Endometrial microvascular endothelial cells (primary cell): ENCODE measurements around the gene FYN. TPM values are rescaled to one million over a fixed set of nuclear protein-coding genes. Genes with fewer than 3 reads are reported as not detected.
"Not testable (repeated sequence)": the region's sequence is repeated elsewhere in the genome, so short reads cannot be mapped to it uniquely, and the experiment has no call there.

Experiments
- in situ Hi-C: cut with HindIII; loops from 2 replicates; pipeline ENCODE4 v1.10.0; 2017; ENCODE audit warnings: low sequenced_read_pairs, low pct_unique_long_range_greater_than_20kb; ENCODE audit errors: inconsistent ontology term
- total RNA-seq: library from RNA; depleted of rRNA; stranded (reverse); fragments of >200 nt; gene quantifications from one replicate; pipeline ENCODE4 v1.2.3, GENCODE V29; 2015; ENCODE audit errors: inconsistent ontology term

FYN gene
- 117 TPM for total RNA-seq

- in situ Hi-C loops = no loop called here
Observed at GRCh38 chr6:111873178-111874024, at the start of gene FYN. Gene FYN (minus strand): TSS chr6:111873452. CDS start chr6:111720051, 153,401 bp downstream.

GRCh38 chr6:111922454-111923297, 49.4 kb upstream of the FYN start:
- in situ Hi-C loops = no loop called here

GRCh38 chr6:111921103-111921502, 47.9 kb upstream of the FYN start:
- in situ Hi-C loops = no loop called here

DNA sequence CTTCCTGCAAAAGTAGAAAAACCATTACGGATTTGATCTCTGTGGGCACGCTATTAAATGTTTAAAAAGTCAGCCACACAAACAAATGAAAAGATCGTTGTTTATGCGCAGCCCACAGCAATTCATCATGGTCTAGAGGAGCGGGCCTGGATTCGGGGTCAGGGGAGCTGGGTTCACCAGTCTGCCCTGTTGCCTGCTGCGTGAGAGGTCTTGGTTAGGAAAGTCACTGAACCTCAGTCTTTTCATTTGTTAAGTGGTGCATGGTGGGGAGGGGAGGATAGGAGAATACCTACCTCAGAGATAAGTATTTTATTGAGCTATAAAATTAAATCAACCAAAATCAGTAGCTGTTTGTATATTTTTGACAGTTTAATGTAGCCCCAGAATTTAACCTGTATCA, 47.3 kb upstream of the FYN start:
- in situ Hi-C loops = no loop called here

DNA sequence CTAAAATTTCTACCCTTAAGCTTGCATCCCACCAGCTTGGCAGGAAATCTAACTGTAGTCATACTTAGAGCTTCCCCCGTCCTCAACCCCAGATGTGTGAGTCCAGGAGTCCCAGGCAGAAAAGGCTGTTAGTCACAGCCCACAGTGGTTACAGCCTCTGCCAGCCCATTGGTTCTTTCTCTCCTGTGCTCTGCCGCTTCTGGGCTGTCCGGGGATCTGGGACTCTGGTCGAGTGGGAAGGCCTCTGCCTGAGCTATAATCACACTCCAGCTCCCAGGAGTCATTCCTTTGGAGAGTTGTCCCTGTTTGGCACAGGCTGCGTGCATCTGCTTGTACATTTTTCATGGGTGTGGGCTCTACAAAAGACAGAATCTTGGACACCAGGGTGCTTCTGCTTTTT, 45.6 kb upstream of the FYN start:
- in situ Hi-C loops = no loop called here

GRCh38 chr6:111916747-111917146, 43.5 kb upstream of the FYN start:
- in situ Hi-C loops = no loop called here

GRCh38 chr6:111914617-111915016, 41.4 kb upstream of the FYN start:
- in situ Hi-C loops = no loop called here

GRCh38 chr6:111912904-111913303, 39.7 kb upstream of the FYN start:
- in situ Hi-C loops = no loop called here

DNA sequence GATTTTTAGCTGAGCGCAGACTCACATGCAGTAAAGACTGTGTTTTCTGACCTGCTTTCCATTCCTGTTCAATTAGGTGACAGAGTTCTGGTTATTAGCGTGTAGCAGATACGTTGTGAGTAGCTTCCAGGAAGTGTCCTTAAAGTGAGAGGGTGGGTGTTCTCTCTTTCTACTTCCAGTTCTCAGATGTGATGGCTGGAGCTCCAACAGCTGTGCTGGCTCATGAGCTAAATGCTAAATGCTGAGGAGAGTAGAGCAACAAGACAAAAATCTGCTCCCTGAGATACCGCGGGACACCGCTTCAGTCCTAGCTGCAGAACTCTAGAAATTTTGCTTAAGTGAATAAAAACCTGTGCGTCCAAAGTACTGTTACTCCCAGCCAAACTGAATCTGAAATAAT, 38.2 kb upstream of the FYN start:
- in situ Hi-C loops = no loop called here

GRCh38 chr6:111909238-111909637, 36.0 kb upstream of the FYN start:
- in situ Hi-C loops = no loop called here

GRCh38 chr6:111908365-111908764, 35.1 kb upstream of the FYN start:
- in situ Hi-C loops = not testable (repeated sequence)

DNA sequence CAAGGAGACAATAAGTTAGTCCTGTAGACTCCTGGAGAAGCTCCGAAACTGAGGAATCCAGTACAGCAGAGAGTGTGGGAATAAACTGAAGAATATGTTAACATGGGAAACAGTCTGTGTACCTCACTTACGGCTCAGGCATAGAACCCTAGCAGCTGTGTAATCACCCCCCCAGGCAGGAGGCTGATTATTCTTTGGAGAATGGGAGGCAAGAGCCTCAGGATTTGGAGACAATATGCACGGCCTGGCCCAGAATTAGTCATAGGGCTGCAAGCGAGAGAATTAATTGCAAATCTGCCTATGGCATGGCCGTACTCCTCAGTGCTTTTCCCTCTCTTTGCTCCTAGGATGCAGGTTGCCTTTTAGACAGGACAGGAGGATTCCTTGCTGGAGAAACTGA, 27.5 kb upstream of the FYN start:
- in situ Hi-C loops = no loop called here

- in situ Hi-C loops = no loop called here
Observed at GRCh38 chr6:111899531-111899930, 26.3 kb upstream of the FYN start.

DNA sequence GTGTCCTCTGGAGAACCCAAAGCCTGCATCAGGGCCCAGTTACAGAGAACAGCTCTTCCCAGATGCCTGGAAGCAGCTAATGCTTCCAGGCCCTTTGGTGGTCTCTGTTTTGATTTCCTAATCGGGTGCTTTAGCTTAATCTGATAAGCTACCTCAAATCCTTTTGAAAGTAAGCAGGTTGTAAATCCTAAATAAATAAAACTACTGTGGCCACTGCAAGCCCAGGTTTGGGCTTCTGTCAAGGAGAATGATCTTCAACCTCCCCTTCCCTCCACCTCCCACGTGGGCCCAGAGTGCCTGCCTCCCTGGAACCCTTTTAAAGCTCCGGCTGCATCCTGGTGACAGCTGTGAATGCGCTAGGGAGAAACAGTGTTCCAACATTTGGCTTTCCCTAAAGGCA, 25.2 kb upstream of the FYN start:
- in situ Hi-C loops = no loop called here

- in situ Hi-C loops = no loop called here
Observed at GRCh38 chr6:111894951-111895350, 21.7 kb upstream of the FYN start.

- in situ Hi-C loops = no loop called here
Observed at GRCh38 chr6:111894272-111894671, 21.0 kb upstream of the FYN start.

DNA sequence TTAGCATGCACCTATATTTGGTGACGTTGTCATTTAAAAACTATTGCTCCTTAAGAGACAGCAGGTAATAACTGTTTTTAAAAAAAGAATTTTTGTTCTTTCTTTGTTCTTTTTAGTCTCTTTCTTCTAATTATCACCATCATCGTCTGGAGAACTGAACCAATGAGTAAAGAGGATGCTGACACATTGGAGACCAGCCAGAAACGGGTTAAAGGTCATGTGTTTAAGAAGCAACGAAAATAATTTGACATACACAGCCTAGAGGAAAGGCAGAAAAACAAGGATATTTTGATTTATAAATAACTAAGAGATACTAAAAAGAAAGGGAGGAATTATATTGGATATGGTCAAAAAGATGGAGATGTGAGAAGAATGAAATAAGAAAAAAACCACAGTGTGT, 19.2 kb upstream of the FYN start:
- in situ Hi-C loops = no loop called here

- in situ Hi-C loops = no loop called here
Observed at GRCh38 chr6:111890988-111891387, 17.7 kb upstream of the FYN start.

DNA sequence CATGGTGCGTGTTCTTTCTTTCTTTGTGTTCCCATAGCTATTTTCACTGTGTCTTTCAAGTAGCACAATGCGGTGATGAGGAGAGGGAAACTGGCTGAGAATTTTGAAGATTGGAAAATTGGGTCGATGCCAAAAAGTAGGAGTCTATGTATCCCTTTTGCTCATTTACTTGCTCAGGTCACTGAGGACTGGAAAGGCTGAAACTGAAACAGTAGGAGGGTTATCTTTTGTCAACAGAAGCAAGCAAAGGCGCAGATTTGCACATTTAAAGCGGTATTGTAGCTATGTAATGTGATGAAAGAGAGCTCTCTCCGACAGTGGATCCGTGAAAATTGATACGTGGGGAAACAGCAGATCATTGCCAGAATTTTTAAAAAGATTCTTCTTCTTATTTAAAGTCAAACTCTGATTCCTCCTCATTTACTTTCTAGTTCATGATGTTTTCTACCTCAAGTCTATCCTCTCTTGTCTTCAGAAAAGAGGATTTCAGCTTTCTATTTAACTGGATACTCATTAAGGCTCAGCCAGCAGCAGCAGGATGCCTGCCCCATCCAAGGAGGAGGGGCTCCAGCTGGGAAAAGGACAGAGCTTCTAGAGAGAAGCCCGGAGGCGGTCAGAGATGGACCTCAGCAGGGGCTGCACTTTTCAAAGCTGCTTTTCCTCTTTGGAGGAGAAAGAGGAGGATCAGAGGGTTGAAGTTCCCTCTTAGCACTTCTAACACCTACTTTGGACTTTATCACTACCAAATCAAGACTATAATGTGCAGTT, 15.9 kb upstream of the FYN start:
- in situ Hi-C loops = no loop called here
